Measurements from ENCODE around the gene C1orf52.

GRCh38 chr1:85244271-85245061 is 15.0 kb downstream of the C1orf52 start:
- TF ChIP-seq CTCF (conservative IDR thresholded peaks at IDR 0.05; ENCODE audit: low read depth, low read length) = no peak
- no peak for TF ChIP-seq EZH2 (IDR thresholded peaks at IDR 0.05; ENCODE audit: borderline replicate concordance, low read depth, low read length, poor library complexity, severe bottlenecking)
